GM18867 (cell line): ENCODE results near the gene PPIL1.

Source experiments
- ATAC-seq: cut with Tn5 transposase; IDR thresholded peaks from one replicate; pipeline ENCODE4 v1.9.1; 2021; ENCODE audit warnings: mild to moderate bottlenecking, moderate library complexity; ENCODE audit not compliant: unreplicated experiment

PPIL1 gene

DNA sequence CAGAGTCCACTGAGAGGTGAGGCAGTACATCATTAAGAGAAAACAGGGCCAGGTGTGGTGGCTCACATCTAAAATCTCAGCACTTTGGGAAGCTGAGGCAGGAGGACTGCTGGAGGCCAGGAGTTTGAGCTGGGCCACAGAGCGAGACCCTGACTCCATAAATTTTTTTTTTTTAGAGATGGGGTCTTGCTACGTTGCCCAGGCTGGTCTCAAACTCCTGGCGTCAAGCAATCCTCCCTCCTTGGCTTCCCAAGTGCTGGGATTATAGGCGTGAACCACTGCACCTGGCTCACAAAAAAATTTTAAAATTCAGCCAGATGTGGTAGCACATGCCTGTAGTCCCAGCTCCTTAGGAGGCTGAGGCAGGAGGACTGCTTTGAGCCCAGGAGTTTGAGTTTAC is 17.3 kb downstream of the PPIL1 start:
- no peak for ATAC-seq

DNA sequence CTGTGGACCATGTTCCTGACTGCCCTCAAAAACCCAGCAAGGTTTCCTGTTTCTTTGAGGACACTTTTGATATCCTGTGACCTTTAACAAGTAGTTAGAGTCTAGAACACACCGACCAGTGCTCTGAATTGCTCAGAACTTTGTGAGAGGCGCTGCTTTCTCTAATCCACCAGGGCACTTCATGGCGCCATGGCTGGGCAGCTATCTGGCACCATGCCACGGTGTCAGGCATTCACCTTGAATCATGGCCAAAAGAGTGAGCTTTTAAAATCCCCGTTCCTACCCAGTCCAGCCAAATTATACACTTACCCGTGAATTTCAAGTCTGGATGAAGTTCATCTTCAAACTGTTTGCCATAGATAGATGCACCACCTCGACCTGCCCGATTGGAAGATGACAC is 18.3 kb downstream of the PPIL1 start:
- ATAC-seq, result no peak

DNA sequence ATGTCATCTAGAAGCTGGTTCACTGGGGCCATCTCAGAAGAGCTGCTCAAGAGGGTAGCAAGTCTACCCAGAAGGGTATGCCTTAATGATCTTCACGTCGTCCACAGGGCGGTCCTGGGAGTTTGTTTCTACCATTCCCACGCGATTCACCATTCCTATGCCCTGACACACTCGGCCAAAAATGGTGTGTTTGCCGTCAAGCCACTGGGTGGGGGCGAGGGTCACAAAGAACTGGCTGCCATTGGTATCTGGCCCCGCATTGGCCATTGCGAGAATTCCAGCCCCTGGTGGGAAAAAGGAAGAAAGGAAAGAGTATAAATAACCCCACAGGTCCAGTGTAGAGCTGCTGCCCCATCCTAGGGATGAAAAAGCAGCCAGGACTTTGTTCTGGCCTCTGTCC is 18.9 kb downstream of the PPIL1 start:
- no peak for ATAC-seq

GRCh38 chr6:36853325-36853724 is 21.3 kb downstream of the PPIL1 start:
- no peak for ATAC-seq

- ATAC-seq, result no peak
Measured at GRCh38 chr6:36852481-36853147, 22.0 kb downstream of the PPIL1 start.

DNA sequence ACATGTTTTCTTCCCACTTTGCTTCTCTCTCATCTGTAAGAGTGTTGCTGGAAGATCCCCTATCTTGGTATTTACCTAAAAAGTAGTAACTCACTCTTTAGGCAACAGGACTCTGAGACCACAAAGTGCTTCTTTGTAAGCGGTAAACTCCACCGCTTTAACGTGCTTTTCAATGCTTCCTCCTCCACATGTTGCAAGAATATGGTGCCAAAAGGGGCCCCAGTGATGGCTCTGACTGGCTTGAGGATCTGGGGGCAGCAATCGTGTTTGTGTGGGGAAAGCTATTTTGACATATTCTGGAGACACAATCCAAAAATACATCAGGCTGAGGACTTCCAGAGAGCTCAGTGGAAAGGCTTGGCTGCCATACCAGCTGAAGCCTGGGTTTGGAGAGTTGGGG is 23.0 kb downstream of the PPIL1 start:
- no peak for ATAC-seq

DNA sequence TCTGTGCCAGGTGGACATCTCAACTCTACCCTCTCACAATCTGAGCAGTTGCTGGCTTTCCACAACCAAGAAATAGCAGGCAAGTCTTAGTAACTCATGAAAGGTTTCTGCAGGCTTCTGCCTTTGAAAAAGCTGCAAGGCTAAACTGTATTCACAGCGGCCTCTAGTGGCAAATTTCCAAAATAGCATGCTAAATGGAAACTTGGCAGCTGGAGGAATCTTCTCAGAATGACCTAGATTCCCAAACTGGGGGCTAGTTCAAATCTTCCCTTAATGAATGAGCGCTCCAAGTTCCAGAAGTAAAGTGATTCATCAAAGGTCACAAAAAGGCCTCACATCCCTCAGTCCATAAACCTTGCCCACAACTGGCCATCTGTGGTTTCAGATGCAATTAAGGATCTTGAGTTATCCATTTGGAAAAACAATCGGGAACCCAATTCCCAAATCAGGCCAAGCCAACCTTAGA is 23.4 kb downstream of the PPIL1 start:
- no peak for ATAC-seq

GRCh38 chr6:36850021-36850420 is 24.6 kb downstream of the PPIL1 start:
- no peak for ATAC-seq

- ATAC-seq, result no peak
Measured at GRCh38 chr6:36848658-36849441, 25.8 kb downstream of the PPIL1 start.

DNA sequence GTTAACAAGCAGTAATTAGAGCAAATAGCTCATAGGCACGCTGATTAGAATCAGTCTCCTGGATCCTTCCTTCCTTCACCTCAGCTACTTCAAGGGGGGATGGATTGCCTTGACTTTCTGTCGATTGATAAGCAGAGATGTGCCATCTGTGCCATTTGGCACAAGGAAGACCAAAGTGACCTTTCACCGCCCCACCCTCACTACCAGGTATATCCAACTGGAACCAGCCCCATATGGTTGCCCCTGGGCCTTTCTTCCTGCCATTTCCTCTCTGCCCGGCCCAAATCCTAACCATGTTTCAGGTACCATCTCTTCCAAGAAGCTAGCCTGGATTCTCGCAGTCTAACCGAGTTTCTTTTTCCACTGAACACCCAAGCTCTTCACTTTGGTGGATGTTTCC is 26.6 kb downstream of the PPIL1 start:
- ATAC-seq, result no peak

DNA sequence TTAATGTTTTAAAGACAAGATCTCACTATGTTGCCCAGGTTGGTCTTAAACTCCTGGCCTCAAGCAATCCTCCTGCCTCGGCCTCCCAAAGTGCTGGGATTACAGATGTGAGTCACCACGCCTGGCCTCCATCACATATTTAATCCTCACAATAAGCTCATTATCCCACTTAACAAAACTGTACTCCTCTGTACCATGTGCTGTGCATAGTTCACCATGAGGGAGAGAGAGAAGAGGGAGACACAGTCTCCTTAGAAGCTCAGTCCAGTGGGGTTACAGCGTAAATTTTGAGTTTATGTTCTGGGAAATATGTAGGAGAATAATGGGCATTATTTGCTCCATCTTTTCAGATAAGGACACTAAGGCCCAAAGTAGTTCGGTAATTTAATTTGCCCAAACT is 27.5 kb downstream of the PPIL1 start:
- ATAC-seq, result no peak

- ATAC-seq, result no peak
Measured at GRCh38 chr6:36845233-36845632, 29.4 kb downstream of the PPIL1 start.

GRCh38 chr6:36844232-36845170 is 30.1 kb downstream of the PPIL1 start:
- ATAC-seq, result no peak

- ATAC-seq, result no peak
Measured at GRCh38 chr6:36843170-36843569, 31.4 kb downstream of the PPIL1 start.

GRCh38 chr6:36841756-36842155 is 32.8 kb downstream of the PPIL1 start:
- ATAC-seq, result no peak

GRCh38 chr6:36840432-36841403 is 33.9 kb downstream of the PPIL1 start:
- no peak for ATAC-seq

DNA sequence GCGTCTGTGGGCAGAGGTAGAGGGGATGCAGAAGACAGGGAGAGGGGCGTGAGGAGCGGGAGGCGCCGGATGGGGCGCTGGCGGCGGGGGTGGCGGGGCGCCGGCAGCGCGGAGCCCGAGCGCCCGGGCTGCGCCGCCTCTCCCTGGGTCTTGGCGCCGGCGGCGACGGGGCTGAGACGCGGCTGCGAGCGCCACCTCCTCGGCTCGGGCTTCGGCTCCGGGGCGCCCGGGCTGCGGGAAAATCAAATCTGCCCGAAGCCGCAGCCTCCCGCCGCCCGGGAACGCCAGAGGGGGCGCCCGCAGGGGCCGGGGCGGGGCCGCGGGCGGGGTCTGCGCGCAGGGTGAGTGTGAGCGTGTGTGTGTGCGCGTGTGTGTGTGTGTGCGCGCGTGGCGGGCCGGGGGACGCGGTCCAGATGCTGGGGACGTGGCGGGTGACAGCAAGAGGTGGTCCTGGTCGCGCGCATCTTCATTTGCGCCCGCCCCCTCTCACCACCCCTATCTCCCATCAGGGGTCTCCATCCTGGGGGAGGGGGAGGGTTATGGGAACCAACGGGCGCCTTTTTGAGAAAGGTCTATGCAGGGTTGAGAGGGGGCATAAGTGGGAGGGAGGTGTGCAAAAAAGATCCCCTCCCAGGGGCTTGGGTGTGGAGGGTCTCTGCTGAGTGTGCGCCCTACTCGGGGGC is 34.7 kb downstream of the PPIL1 start:
- no peak for ATAC-seq

DNA sequence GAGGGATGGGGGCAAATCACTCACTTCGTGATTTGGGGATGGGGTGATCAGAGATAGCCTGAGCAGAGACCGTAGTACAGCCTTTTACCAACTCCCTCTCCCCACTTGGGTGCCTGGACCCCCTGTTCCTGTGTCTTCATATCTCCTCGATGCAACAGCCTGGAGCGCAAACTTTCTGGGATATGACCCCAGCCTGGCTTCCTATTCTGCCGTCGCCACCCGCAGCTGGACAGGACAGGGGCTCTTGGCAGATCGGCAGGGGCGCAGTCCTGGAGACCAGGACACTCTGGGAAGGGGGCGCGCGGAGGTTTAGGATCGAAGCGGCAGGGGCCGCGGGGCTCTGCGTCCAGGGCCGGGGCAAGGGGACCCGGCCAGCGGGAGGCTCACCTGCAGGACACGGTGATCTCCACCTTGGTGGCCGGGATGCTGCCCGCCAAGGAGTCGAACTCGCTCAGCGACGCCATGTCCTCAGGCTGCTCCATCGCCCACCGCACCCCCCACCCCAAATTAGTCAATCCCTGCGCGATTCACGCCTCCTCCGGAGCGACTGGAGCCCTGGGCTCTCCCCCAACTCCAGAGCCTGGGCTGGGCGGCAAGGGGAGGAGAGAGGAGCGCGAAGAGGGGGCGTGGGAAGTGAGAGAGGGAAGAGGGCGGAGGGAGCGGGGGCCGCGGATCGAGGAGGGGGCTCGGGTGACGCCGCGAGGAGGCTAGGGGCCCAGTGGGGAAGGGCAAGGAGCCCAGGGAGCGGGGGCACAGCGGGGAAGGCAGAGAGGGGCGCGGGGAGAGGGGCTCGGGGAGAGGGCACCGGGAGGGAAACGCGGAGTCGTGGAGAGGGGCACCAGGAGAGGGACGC is 35.5 kb downstream of the PPIL1 start, which contains the start of gene CPNE5:
CPNE5 (minus strand) TSS at position 549 of the 853 bp plus-strand sequence; CDS start at position 482, 67 bp downstream.
- no peak for ATAC-seq

GRCh38 chr6:36837686-36838085 is 36.9 kb downstream of the PPIL1 start:
- ATAC-seq, result no peak
